SK-N-SH (cell line): ENCODE measurements around the gene GAPVD1.

ENCODE experiments used
- EP300 ChIP-seq, 2 experiments: IDR thresholded peaks; 2 replicates each; pipeline versions ENCODE4 v1.4.0 to v1.6.1; 2012; ENCODE audit warnings: borderline replicate concordance in 1 of 2, low read depth in 1 of 2, low read length in 1 of 2
- NRF1 ChIP-seq: IDR thresholded peaks from 2 replicates; pipeline ENCODE4 v1.6.1; 2012; ENCODE audit warnings: low read depth, mild to moderate bottlenecking, low read length
- POLR2AphosphoS5 ChIP-seq: IDR thresholded peaks from 2 replicates; pipeline ENCODE4 v1.6.1; 2012; ENCODE audit warnings: low read depth, low read length
- YY1 ChIP-seq: IDR thresholded peaks from 2 replicates; pipeline ENCODE4 v1.4.0; 2012; ENCODE audit warnings: low read depth, mild to moderate bottlenecking
- TF ChIP-seq, protein P1 (sequence below): fragments of 200-600 bp; sonication (generic); IDR thresholded peaks from 2 replicates; pipeline ENCODE4 v1.6.1; 2017; ENCODE audit warnings: antibody characterized with exemption, mild to moderate bottlenecking, moderate library complexity

DNA sequence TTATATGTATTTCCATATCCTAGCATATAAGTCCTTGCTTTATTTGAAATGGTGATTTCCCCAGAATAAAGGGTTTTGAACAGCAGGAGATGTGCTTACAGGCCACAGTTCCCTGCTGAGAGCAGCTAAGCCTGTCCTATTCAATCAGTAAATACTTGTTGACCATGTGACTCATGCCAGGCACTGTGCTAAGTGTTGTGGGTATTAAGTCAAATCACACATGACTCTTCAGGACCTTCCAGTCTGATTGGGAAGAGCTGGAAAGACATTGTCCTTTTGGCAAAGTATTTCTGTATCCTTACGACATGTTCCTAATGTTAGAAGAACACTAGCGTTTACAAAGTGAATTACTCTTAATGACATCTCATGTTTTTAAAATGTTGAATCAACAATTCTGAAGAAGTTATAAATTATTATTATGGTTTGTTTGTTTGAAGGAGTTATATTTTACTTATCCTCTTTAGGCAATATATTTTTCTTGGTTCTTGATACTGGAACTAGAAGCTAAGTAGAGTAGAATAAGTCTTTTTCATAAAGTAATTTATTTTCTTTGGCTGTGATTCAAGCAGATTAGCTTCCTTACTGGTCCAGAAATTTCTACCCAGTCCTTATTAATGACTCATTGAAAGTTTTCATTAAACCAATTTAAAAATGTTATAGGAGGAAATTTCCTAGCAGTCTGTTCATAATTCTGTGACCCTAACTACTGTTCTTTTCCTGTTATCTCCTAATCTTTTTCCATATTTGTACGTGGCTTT, 82.1 kb downstream of the GAPVD1 start:
- TF ChIP-seq, protein P1, sequence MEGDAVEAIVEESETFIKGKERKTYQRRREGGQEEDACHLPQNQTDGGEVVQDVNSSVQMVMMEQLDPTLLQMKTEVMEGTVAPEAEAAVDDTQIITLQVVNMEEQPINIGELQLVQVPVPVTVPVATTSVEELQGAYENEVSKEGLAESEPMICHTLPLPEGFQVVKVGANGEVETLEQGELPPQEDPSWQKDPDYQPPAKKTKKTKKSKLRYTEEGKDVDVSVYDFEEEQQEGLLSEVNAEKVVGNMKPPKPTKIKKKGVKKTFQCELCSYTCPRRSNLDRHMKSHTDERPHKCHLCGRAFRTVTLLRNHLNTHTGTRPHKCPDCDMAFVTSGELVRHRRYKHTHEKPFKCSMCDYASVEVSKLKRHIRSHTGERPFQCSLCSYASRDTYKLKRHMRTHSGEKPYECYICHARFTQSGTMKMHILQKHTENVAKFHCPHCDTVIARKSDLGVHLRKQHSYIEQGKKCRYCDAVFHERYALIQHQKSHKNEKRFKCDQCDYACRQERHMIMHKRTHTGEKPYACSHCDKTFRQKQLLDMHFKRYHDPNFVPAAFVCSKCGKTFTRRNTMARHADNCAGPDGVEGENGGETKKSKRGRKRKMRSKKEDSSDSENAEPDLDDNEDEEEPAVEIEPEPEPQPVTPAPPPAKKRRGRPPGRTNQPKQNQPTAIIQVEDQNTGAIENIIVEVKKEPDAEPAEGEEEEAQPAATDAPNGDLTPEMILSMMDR = no peak
- TF ChIP-seq EP300 (IDR thresholded peaks at IDR 0.05; ENCODE audit: borderline replicate concordance in 1 of 2, low read depth in 1 of 2, low read length in 1 of 2) (no peak), NRF1 (no peak), YY1 (no peak), POLR2AphosphoS5 (no peak)
